H9 (cell line): ENCODE measurements around the gene ADARB2. TPM values are rescaled to one million over a fixed set of nuclear protein-coding genes. Genes with fewer than 3 reads are reported as not detected.

Experiments used
- DNase-seq: peaks from one replicate; pipeline ENCODE4 v3.0.0-alpha.2; 2017
- H2AFZ ChIP-seq: one replicate; pipeline ENCODE4 v1.6.1; 2013; ENCODE audit warnings: mild to moderate bottlenecking, low read length, control low read depth, moderate library complexity
- H2AK5ac ChIP-seq: 2 replicates; pipeline ENCODE4 v1.6.1; 2013; ENCODE audit warnings: low read length, control low read depth, mixed read lengths; ENCODE audit not compliant: insufficient read length
- H2BK120ac ChIP-seq: one replicate; pipeline ENCODE4 v1.6.1; 2013; ENCODE audit warnings: low read depth, mild to moderate bottlenecking, low read length, control low read depth, inconsistent platforms; ENCODE audit not compliant: poor library complexity, severe bottlenecking
- H2BK12ac ChIP-seq: 2 replicates; pipeline ENCODE4 v1.6.1; 2013; ENCODE audit warnings: low read length, control low read depth, mixed read lengths, low read depth; ENCODE audit not compliant: insufficient read length
- H2BK15ac ChIP-seq: 2 replicates; pipeline ENCODE4 v1.6.1; 2013; ENCODE audit warnings: low read depth, low read length, control low read depth
- H2BK20ac ChIP-seq: one replicate; pipeline ENCODE4 v1.6.1; 2013; ENCODE audit warnings: low read depth, mild to moderate bottlenecking, low read length, control low read depth, inconsistent platforms; ENCODE audit not compliant: poor library complexity, severe bottlenecking
- H2BK5ac ChIP-seq: 2 replicates; pipeline ENCODE4 v1.6.1; 2013; ENCODE audit warnings: low read length, control low read depth, mixed read lengths; ENCODE audit not compliant: insufficient read length
- H3K14ac ChIP-seq: 2 replicates; pipeline ENCODE4 v1.6.1; 2013; ENCODE audit warnings: low read length, control low read depth; ENCODE audit not compliant: insufficient read depth
- H3K18ac ChIP-seq: 2 replicates; pipeline ENCODE4 v1.6.1; 2013; ENCODE audit warnings: low read depth, mild to moderate bottlenecking, mixed read lengths, low read length, control low read depth; ENCODE audit not compliant: insufficient read length
- H3K23ac ChIP-seq: 2 replicates; pipeline ENCODE4 v1.6.1; 2013; ENCODE audit warnings: low read length, control low read depth, mixed read lengths, low read depth; ENCODE audit not compliant: insufficient read length
- H3K23me2 ChIP-seq: 2 replicates; pipeline ENCODE4 v1.6.1; 2013; ENCODE audit warnings: low read depth, mild to moderate bottlenecking, mixed read lengths, low read length, control low read depth; ENCODE audit not compliant: insufficient read length, poor library complexity, severe bottlenecking
- H3K27ac ChIP-seq: 2 replicates; pipeline ENCODE4 v1.5.1; 2013; ENCODE audit warnings: low read length, control low read depth, mixed read lengths, low read depth; ENCODE audit not compliant: insufficient read length
- H3K27me3 ChIP-seq: 2 replicates; pipeline ENCODE4 v1.6.1; 2013; ENCODE audit warnings: low read length, control low read depth, inconsistent platforms; ENCODE audit not compliant: insufficient read depth
- H3K4ac ChIP-seq: 2 replicates; pipeline ENCODE4 v1.6.1; 2013; ENCODE audit warnings: low read depth, mild to moderate bottlenecking, control low read depth, inconsistent platforms, low read length, moderate library complexity
- H3K4me1 ChIP-seq: 2 replicates; pipeline ENCODE4 v1.6.1; 2013; ENCODE audit warnings: low read length, control low read depth, inconsistent platforms; ENCODE audit not compliant: insufficient read depth
- H3K4me2 ChIP-seq: 2 replicates; pipeline ENCODE4 v1.6.1; 2013; ENCODE audit warnings: low read length, control low read depth, mixed read lengths; ENCODE audit not compliant: insufficient read length, insufficient read depth
- H3K56ac ChIP-seq: 2 replicates; pipeline ENCODE4 v1.6.1; 2013; ENCODE audit warnings: low read depth, mild to moderate bottlenecking, mixed read lengths, low read length, control low read depth; ENCODE audit not compliant: insufficient read length
- H3K79me1 ChIP-seq: 2 replicates; pipeline ENCODE4 v1.6.1; 2013; ENCODE audit warnings: low read depth, mild to moderate bottlenecking, moderate library complexity, low read length, control low read depth, inconsistent platforms; ENCODE audit not compliant: insufficient read depth, poor library complexity, severe bottlenecking
- H3K79me2 ChIP-seq: 2 replicates; pipeline ENCODE4 v1.6.1; 2013; ENCODE audit warnings: low read length, control low read depth, inconsistent platforms; ENCODE audit not compliant: insufficient read depth
- H3K9ac ChIP-seq: 2 replicates; pipeline ENCODE4 v1.6.1; 2013; ENCODE audit warnings: low read length, control low read depth, mixed read lengths; ENCODE audit not compliant: insufficient read length; ENCODE audit errors: extremely low read depth
- H3K9me3 ChIP-seq: one replicate; pipeline ENCODE4 v1.6.1; 2013; ENCODE audit warnings: low read depth, low read length, inconsistent platforms; ENCODE audit not compliant: control insufficient read depth
- H3T11ph ChIP-seq: one replicate; pipeline ENCODE4 v1.6.1; 2013; ENCODE audit warnings: mild to moderate bottlenecking, low read length, control low read depth, inconsistent platforms
- H4K20me1 ChIP-seq: one replicate; pipeline ENCODE4 v1.6.1; 2013; ENCODE audit not compliant: control insufficient read depth, insufficient read length, insufficient read depth
- H4K5ac ChIP-seq: 2 replicates; pipeline ENCODE4 v1.6.1; 2013; ENCODE audit warnings: low read depth, mild to moderate bottlenecking, mixed read lengths, low read length, control low read depth; ENCODE audit not compliant: insufficient read length
- H4K8ac ChIP-seq: replicated peaks from 2 replicates; pipeline ENCODE4 v1.6.1; 2013; ENCODE audit warnings: low read length, control low read depth, mixed read lengths, low read depth; ENCODE audit not compliant: insufficient read length
- H4K91ac ChIP-seq: 2 replicates; pipeline ENCODE4 v1.6.1; 2013; ENCODE audit warnings: low read depth, mild to moderate bottlenecking, moderate library complexity, mixed read lengths, low read length, control low read depth; ENCODE audit not compliant: insufficient read length
- H3K27ac Mint-ChIP-seq, 3 experiments: 2 replicates in 2 of 3; 3 replicates in 1 of 3; pipeline ENCODE4 v1.8.0; 2020 to 2021; ENCODE audit warnings: mixed read lengths in 3 of 3, mild to moderate bottlenecking in 1 of 3, moderate library complexity in 1 of 3
- H3K27me3 Mint-ChIP-seq: 2 replicates; pipeline ENCODE4 v1.8.0; 2021; ENCODE audit warnings: low read depth, mild to moderate bottlenecking, moderate library complexity, mixed read lengths
- H3K36me3 Mint-ChIP-seq, 3 experiments: 2 replicates in 2 of 3; 3 replicates in 1 of 3; pipeline ENCODE4 v1.8.0; 2020 to 2021; ENCODE audit warnings: low read depth in 3 of 3, mixed read lengths in 3 of 3; ENCODE audit not compliant: insufficient read depth in 1 of 3
- H3K4me1 Mint-ChIP-seq, 2 experiments: 2 replicates each; pipeline ENCODE4 v1.8.0; 2020; ENCODE audit warnings: mixed read lengths in 2 of 2
- H3K4me3 Mint-ChIP-seq, 2 experiments: 2 replicates in 1 of 2; 3 replicates in 1 of 2; pipeline ENCODE4 v1.8.0; 2020 to 2021; ENCODE audit warnings: mild to moderate bottlenecking in 2 of 2, mixed read lengths in 2 of 2, moderate library complexity in 1 of 2
- H3K9me3 Mint-ChIP-seq, 2 experiments: 2 replicates in 1 of 2; 3 replicates in 1 of 2; pipeline ENCODE4 v1.8.0; 2020; ENCODE audit warnings: mild to moderate bottlenecking in 2 of 2, mixed read lengths in 2 of 2, moderate library complexity in 1 of 2
- WGBS: extraction: QIAGEN DNeasy Blood & Tissue Kit; methylation state at CpG from one replicate; pipeline ENCODE4 v1.1.7; 2013; ENCODE audit warnings: missing lambda C conversion rate, low lambda C conversion rate, mixed read lengths; ENCODE audit not compliant: insufficient read length; ENCODE audit errors: extremely low coverage; 5-methylcytosine and 5-hydroxymethylcytosine counted together
- total RNA-seq: library from RNA; stranded (reverse); gene quantifications from 2 replicates; pipeline ENCODE4 v1.2.1, GENCODE V29; 2021
- TF ChIP-seq, protein P1 (sequence below): fragments of 200-600 bp; sonication (generic); conservative IDR thresholded peaks from 3 replicates; pipeline ENCODE4 v1.8.0; 2021; ENCODE audit warnings: antibody characterized with exemption, mild to moderate bottlenecking

ADARB2 gene
- total RNA-seq, 1 experiment from 2014 or later: 0.87 TPM

DNA sequence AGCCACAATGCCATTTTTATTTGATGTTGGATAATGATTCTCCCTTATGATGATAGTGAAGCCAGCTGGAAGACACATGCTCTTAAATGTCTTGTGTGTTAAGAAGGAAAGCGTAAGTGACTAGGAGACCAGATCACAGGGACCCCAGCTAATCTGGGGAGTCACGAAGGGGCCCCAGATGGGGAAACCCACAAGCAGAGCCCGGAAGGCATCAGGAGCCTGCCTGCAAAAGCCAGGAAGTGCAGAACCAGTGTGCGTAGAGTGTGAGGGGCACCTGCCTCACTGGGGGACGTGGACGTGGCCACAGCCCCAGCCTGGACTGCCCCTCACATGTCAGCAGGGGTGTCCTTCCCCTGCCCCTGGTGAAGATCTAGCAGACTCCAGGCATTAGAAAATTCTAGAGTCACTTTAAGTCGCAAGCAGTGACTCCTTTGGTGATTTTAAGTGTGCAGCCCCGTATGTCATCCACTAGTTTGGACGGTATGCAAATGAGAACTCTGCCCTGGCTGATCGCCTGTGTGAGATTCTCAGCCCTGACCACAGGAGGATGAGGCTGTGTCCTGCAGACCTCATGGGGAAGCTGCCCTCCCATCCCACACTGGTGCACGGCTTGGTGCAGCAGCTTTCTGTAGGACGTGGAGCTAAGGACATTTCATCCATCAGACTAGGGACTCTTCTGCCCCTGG lies 438.1 kb downstream of the ADARB2 start:
- no peak overlapping the region for H2BK15ac ChIP-seq
- no peak overlapping the region for H2BK120ac ChIP-seq
- no peak overlapping the region for H3K18ac ChIP-seq
- H3K4me3 Mint-ChIP-seq: no peak overlapping the region
- H3K9me3 Mint-ChIP-seq: peaks cover 2 to 14% of the 10 kb centered on the region in 2 experiments; a peak in 4 of 5 replicates
- no peaks in the 10 kb centered on the region for H3K79me1 ChIP-seq
- no peaks in the 10 kb centered on the region for H3K23me2 ChIP-seq
- H3K4ac ChIP-seq: no peak overlapping the region
- H3K23ac ChIP-seq: no peak overlapping the region
- H3K56ac ChIP-seq: no peak overlapping the region
- H2BK12ac ChIP-seq: no peak overlapping the region
- H3K27ac ChIP-seq: no peak overlapping the region
- no peaks in the 10 kb centered on the region for H3K9me3 ChIP-seq
- no peaks in the 10 kb centered on the region for H4K20me1 ChIP-seq
- H2BK5ac ChIP-seq: no peak overlapping the region
- no peak for DNase-seq
- H3K9ac ChIP-seq: no peak overlapping the region
- no peaks in the 10 kb centered on the region; the same call in 1 of the 2 replicates for H3K4me1 ChIP-seq
- H4K91ac ChIP-seq: peak overlapping the region; percentile 3
- no peak overlapping the region for H3K27ac Mint-ChIP-seq
- no peak overlapping the region; the same call in 1 of the 2 replicates for H3K14ac ChIP-seq
- peaks cover 0 to 16% (median 4%) of the 10 kb centered on the region in 3 experiments; a peak in 4 of 7 replicates for H3K36me3 Mint-ChIP-seq
- TF ChIP-seq, protein P1, sequence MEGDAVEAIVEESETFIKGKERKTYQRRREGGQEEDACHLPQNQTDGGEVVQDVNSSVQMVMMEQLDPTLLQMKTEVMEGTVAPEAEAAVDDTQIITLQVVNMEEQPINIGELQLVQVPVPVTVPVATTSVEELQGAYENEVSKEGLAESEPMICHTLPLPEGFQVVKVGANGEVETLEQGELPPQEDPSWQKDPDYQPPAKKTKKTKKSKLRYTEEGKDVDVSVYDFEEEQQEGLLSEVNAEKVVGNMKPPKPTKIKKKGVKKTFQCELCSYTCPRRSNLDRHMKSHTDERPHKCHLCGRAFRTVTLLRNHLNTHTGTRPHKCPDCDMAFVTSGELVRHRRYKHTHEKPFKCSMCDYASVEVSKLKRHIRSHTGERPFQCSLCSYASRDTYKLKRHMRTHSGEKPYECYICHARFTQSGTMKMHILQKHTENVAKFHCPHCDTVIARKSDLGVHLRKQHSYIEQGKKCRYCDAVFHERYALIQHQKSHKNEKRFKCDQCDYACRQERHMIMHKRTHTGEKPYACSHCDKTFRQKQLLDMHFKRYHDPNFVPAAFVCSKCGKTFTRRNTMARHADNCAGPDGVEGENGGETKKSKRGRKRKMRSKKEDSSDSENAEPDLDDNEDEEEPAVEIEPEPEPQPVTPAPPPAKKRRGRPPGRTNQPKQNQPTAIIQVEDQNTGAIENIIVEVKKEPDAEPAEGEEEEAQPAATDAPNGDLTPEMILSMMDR: no peak
- no CpG with 5 or more reads among the region's 12 CpGs for WGBS
- no peak overlapping the region for H4K5ac ChIP-seq
- H3K27me3 Mint-ChIP-seq: peaks cover 1% of the 10 kb centered on the region
- peaks cover 33% of the 10 kb centered on the region in 2 experiments for H3K4me1 Mint-ChIP-seq
- no peaks in the 10 kb centered on the region for H3K79me2 ChIP-seq
- peak overlapping the region; percentile 62 for H2AK5ac ChIP-seq
- no peak overlapping the region for H4K8ac ChIP-seq
- no peak overlapping the region for H2BK20ac ChIP-seq
- H2AFZ ChIP-seq: no peak overlapping the region
- no peaks in the 10 kb centered on the region for H3K27me3 ChIP-seq
- no peak overlapping the region for H3K4me2 ChIP-seq
- H3T11ph ChIP-seq: no peak overlapping the region
